NCI-H2029 (cell line): ENCODE data around the gene SLITRK1.

Experiments used
- DNase-seq: peaks from one replicate; lab custom pipeline; 2025; lab: John Stamatoyannopoulos, UW

SLITRK1 gene, protein sequence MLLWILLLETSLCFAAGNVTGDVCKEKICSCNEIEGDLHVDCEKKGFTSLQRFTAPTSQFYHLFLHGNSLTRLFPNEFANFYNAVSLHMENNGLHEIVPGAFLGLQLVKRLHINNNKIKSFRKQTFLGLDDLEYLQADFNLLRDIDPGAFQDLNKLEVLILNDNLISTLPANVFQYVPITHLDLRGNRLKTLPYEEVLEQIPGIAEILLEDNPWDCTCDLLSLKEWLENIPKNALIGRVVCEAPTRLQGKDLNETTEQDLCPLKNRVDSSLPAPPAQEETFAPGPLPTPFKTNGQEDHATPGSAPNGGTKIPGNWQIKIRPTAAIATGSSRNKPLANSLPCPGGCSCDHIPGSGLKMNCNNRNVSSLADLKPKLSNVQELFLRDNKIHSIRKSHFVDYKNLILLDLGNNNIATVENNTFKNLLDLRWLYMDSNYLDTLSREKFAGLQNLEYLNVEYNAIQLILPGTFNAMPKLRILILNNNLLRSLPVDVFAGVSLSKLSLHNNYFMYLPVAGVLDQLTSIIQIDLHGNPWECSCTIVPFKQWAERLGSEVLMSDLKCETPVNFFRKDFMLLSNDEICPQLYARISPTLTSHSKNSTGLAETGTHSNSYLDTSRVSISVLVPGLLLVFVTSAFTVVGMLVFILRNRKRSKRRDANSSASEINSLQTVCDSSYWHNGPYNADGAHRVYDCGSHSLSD

DNA sequence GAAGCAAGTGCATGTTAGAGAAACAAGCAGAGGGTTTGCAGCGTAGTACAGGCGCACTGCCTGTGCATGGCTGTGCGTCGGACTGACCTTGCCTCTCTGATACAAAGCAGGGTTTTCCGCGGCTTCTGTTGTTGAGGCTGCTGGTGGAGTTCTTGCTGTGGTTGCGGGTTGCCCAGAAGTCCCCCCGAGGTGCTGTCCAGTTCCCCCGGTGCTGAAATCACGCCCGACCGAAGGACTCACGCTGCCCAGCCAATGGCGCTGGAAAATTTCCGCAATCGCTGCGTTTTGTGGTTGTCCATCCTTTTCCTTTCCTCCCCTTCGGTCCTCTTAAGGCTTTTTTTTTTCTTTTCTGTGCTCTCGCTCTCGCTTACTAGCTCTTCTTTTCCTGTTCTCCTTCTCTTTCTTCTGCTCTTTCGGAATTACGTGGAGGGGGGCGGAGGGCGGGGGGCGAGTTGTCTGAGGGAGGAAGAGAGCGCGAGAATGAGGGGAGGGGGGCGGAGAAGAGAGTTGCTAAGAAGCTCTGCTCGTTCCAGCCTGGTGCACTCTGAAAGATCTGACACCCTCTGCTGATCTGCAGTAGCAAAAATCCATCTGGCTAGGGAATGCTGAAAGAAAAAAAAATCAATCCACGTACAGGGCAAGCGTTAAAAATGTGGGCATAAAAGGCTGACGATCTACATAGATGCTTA is at the start of gene SLITRK1:
SLITRK1 (minus strand) TSS at position 558 of the 689 bp plus-strand sequence. CDS start 967 bp downstream, outside the sequence.
- no peak for DNase-seq

DNA sequence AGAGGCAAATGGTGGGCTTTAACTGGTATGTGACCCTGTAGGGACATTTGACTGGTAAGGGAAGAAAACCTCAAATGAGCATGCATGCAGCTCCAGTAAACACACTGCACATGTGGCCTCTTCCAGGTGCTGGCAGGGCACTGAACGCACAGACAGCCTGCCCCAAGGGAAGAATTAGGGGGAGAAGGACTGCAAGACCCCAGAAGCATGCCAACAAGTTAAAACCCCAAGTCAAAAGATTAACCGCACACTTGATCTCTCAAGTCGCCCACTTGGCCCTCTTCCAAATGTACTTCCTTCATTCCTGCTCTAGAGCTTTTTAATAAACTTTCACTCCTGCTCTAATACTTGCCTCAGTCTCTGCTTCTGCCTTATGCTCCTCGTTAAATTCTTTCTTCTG is 46.9 kb upstream of the SLITRK1 start:
- no peak for DNase-seq

DNA sequence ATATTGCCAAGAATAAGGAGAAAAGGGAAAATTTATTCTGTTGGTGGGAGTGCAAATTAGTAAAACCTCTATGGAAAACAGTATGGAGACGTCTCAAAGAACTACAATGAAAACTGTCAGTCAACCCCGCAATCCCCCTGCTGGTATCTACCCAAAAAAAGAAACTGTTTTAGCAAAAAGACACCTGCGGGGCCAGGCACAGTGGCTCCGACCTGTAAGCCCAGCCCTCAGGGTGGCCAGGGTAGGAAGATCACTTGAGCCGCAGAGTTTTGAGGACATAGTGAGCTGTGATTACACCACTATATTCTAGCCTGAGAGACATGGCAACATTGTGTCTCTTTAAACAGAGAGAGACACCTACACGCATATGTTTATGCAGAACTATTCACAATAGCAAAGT is 37.5 kb upstream of the SLITRK1 start:
- no peak for DNase-seq

DNA sequence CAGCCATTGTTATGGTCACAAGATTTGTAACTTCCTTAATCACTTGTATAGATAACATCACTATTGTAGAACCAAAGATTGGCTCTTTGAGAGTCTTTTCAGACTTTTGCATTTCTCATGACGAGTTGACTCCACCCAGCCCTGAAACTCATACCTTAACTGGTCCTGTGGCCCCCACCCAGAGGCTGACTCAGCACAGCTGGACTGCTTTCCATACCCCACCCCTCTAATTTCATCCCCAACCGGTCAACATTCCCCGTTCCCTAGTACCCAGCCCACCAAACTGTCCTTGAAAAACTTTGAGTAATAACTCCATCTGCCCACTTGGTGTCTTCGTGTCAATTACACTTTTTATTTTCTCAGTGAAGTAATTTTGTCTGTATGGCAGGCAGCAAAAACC is 32.1 kb upstream of the SLITRK1 start:
- DNase-seq = no peak

DNA sequence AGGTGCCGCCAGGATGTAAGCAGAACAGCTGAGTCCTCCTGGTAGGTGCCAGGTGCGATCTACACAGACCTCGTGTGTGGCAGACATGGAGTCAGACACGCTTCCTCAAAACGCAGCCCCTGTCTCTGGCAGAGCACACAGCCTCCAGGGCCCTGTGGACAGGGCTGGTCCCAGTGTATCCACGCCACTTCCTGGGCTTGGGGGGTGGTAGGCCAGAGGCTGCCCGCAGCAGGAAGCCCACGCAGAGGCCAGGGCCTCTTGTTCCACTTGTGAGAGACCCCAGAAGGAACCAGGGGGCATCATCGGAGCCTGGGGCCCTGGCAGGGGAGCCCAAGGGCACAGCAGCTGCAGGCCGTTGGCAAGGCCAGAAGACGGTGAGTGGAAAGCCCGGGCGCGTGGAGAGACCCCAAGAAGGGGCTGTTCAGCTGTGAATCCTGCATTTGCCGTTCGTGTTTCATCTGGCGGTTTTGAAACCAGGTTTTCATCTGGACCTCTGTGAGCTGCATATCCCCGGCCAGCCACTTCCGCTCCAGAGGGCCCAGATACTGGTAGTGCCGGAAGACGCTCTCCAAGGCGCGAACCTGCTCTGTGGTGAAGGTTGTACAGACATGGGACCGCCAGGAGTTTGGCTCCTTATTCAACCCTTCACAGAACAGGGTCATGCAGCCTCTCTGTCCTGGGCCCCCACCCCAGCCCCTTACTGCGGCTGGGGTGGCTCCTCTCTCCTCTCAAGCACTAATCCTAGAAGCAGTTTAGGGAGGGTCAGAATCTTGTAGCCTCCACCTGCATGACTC is 25.1 kb upstream of the SLITRK1 start:
- DNase-seq = no peak

DNA sequence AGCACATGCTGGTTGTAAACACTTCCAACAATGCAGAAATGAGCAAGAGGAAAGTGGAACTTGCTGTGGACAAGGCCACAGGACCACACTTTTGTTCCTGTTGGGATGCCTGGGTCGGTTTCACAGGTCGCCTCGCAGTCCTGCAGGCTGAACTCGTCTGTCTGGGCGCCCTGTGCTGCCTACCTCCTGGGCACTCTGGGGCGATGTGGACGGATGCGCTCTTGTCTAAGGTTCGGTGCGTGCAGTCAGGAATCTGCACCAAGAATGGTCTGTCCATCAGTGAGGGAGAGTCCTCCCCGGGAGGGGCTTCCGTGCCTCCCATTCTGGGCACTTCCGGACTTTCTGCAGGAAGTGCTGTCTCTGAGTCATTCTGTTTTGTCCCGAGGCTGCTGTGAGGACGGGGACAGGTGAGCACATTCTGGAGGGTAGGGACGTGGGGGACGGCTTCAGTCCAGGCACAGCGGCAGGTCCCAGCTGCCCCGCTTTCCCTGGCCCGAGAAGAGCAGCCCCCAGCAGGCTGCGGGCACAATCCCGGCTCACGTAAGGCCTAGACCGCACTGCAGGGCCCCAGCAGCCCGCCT is 24.1 kb upstream of the SLITRK1 start:
- DNase-seq = no peak

DNA sequence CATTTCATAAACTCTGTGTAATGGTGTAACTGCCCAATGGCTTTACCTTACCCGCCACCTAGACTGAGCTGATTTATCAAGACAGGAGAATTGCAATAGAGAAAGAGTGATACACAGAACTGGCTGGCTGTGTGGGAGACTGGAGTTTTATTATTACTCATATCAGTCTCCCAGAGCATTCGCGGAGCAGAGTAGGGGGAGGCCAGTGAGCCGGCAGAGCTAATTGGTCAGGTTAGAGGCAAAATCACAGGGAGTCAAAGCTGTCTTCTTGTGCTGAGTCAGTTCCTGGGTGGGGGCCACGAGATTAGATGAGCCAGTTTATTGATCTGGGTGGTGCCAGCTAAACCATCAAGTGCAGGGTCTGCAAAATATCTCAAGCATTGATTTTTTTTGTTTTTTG is 23.4 kb upstream of the SLITRK1 start:
- DNase-seq = no peak

DNA sequence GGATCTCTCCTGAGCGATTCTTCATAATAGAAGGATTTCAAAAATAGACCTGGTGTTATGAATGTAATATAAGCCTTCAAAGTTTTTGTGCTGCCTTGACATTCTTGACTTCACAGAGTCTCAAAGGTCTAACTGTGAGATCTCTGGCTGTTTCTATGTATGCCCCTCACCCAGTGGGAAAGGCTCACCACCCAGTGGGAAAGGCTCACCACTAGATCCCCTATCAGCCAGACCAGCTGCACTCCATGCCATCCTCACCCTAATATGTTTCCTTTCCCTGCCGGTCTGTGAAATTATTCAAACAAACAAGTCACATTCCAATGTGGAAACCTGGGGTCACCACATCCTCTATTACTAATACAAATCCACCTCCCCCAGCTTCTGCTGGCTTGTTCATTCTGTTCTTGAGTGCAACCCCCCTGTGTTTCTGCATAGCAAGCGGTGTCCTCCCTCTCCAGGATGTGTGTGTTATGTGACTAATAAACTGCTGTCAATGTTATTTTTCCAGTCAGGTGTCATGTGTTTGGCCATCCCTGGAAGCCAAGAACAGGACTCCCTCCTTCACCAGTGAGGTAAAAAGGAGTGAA is 13.8 kb upstream of the SLITRK1 start:
- DNase-seq = no peak

DNA sequence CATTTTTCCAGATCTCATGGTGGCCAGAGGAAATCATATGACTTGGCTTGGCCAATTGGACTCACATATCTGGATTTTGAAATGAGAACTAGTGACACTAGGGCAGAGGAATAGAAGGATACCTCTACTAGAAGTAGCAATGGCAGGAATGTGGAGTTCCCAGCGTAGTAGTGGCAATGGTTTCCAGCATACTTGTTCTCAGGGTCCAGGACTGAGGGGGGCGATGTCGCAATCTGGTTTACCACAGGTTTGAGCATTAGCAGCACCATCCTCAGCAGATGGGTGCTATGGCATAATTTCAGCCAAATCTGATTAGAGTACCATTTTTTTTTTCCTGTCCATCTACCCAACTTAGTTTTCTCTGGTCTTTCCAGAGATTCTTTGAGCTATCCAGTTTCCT is 8.1 kb upstream of the SLITRK1 start:
- DNase-seq = no peak

DNA sequence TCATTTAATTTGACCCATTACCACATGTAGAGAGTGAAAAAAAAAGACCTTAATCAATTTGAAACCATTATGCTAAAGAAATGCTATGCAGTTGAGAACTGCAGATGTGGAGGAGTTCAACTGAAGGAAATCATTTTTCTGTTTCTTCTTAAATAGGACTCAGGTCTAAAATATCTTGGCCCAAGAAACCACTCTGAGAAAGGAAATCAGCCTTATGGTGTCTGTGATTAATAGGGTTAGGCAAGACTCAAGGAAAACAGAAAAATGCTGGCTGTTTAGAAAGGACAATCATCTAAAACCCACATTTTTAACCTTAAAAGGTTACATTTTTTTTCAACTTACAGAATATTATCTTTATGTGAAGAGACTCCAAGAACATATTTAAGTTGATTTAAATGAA is 1.9 kb upstream of the SLITRK1 start:
- no peak for DNase-seq

DNA sequence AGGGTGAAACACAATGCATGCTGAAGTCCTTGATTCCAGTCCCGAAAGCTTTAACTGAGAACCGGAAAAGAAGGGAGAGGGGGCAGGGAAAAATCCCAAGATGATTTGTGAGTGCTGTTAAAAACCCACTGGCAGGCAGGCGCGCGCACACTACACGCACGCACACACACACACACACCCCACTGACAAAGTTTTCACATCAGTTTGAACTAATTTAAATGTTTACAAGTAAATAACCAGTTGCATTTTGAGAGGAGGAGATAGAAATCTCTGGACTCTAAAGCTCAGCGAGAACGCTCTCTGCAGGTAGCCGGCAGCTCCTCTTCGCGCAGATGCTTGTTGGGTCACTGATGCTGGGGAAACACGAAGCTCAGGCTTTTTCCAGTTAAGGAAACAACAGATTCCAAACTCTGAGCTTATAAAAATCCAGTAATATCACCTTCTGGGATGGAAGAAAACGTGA is 818 bp upstream of the SLITRK1 start:
- no peak for DNase-seq

DNA sequence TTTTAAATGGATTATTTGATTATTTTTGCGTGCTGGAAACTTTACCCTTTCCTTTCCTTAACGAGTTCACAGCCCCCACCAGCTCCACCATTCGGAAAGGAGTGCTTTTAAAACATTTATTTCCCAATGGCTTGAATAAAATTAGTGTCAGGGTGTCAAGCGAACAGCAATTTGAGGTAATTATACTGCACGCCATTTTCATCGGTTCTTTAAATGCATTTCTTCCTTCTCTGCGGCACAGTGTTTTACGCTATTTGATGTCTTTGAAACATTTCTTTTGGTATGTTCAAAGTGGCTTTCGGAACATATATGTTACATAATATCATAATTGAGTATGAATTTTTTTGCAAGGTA is 309 bp upstream of the SLITRK1 start:
- no peak for DNase-seq

DNA sequence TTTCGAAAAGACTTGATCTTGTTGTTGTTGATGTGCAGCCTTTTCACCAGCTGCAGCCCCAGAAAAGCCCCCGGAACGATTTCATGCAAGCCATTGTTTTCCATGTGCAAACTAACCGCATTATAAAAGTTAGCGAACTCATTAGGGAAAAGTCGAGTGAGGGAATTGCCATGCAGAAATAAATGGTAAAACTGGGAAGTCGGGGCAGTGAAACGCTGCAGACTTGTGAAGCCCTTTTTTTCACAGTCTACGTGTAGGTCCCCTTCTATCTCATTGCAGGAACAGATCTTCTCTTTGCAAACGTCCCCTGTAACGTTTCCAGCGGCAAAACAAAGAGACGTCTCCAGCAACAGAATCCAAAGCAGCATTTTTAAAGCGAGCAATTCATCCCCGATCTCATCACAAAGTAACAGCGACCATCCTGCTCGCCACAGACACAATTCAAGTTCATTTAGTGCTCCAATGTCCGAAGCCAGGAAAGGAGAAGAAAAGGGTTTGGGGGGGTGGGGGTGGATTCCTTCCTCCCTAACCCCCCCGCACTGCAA is 1.1 kb downstream of the SLITRK1 start:
- no peak for DNase-seq

DNA sequence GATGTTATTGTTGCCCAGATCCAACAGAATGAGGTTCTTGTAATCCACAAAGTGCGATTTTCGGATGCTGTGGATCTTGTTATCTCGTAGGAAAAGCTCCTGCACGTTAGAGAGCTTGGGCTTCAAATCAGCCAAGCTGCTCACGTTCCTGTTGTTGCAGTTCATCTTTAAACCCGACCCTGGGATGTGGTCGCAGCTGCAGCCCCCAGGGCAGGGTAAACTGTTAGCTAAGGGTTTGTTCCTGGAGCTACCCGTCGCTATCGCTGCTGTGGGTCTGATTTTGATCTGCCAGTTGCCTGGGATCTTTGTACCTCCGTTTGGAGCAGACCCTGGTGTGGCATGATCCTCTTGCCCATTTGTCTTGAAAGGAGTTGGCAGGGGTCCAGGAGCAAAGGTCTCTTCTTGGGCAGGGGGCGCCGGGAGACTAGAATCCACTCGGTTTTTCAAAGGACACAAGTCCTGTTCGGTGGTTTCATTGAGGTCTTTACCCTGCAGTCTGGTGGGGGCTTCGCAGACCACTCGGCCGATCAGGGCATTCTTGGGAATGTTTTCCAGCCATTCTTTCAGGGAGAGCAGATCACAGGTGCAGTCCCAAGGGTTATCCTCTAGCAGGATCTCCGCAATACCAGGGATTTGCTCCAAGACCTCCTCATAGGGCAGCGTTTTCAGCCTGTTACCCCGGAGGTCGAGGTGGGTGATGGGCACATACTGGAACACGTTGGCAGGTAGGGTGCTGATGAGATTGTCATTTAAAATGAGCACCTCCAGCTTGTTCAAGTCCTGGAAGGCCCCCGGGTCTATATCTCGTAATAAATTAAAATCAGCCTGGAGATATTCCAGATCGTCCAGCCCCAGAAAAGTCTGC is 1.8 kb downstream of the SLITRK1 start:
- DNase-seq = no peak

DNA sequence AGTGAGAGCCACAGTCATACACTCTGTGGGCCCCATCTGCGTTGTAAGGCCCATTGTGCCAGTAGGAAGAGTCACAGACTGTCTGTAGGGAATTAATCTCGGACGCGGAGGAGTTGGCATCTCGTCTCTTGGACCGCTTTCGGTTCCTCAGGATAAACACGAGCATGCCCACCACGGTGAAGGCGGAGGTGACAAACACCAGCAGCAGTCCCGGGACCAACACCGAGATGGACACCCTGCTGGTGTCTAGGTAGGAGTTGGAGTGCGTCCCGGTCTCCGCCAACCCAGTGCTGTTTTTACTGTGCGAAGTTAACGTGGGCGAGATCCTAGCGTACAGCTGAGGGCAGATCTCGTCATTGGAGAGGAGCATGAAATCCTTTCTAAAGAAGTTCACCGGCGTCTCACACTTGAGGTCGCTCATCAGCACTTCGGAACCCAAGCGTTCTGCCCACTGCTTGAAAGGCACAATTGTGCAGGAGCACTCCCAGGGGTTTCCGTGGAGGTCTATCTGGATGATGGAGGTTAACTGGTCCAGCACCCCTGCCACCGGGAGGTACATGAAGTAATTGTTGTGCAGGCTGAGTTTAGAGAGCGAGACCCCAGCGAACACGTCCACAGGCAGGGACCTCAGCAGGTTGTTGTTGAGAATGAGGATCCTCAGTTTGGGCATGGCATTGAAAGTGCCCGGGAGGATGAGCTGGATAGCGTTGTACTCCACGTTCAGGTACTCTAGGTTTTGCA is 2.7 kb downstream of the SLITRK1 start:
- DNase-seq = no peak

DNA sequence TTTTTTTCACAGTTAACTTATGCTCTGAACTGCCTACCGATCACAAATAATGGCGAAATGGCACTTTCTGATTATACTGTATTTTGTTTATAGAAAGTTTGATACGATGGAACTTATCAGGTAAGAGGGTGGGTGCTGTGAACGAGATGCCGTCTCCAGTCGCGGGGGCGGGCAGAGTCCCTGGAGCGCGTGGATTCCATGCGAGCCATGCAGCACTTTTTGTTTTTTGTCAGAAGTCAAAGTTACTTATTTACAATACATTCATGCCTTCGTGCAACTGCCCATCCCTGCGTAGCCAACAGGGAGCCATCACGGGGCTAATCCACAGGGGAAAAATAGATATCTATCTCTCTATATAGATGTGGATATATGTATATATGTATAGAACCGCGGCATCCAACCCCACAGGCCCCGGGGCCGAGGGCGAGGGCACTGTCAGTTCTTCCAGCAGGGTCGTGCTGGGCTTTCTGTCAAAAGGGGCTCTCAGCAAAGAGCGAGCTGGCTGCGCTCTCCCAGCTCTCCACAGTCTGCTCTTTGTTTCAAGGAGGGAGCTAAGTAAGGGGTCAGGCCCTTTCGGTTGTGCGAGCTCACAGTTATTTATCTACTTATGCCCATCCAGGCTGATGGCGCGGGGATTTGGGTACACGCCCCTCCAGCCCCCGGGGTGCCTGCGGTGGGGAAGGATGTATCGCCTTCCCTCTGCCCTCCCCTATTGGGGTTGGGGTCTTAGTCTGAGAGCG is 3.4 kb downstream of the SLITRK1 start:
- no peak for DNase-seq

DNA sequence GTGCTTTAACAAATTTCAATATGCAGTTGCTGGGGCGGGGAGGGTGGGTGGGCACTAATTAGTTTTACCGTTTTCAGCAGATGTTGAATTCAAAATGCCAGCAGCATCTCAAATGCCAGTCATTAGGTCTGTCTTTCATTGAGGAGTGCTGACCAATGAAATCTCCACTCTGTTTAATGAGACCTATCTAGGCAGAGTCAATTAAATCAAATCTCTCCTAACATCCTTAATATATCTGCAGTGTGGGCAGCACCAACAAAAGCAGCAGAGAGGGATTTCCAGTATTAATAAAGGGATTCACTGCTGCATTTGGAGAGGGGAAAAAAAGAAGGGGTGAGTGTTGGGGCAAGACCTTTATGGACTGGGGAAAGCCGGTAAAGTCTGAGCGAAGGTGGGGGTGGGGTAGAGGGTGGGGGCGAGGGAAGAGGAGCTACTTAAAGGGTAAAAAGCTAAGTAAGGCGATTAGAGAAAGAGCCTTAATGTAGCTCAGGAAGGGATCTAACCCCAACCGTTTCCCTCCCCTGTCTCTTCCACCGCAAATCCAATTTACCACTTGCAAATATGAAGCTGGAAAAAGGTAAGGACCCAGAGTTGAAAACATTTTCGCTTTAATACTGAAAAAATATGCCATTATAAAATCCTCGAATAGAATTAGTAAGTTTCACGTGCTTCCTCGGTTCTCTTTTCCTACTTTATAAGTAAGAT is 4.5 kb downstream of the SLITRK1 start:
- no peak for DNase-seq

DNA sequence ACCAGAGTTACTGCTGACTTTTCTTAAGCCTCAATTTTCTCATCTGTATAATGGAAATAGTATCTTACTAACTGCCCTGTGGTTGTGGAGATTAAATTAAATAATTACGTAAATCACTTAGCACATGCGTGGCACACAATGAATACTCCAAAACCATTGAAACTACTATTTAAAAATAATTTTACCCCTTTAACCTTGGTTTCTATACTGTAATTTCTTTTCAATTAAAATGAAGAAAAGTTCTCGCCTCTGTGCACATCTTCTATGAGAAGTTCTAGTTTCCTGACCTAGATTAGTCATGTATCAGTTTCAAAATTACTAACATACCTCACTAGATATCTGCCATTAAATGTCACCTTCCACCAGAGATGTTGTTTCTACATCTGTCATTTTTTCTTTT is 5.7 kb downstream of the SLITRK1 start:
- DNase-seq = no peak
